ENCODE results near the gene CCDC179.

The CCDC179 gene

GRCh38 chr11:22807855-22808570, 52.3 kb downstream of the CCDC179 start:
- DNase-seq, result no peak

DNA sequence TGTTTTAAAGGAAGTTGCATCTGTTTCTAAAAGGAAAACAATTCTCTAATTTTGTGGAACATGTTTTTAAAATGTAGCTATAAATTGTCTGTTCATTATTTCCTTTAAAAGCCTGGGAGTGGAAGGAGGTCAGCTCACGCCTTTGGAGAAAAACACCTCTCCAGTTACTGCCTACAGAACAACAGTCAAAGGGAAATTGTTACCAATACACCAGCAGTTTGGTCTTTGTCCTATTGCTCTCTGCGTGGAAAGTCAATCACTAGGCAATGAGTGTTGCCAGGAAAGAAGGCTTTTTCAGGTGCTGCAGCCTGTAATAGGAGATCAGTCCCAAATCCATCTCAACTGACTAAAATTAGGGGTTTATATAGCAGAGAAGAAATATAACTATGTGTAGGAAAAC, 52.9 kb downstream of the CCDC179 start:
- DNase-seq, result no peak

DNA sequence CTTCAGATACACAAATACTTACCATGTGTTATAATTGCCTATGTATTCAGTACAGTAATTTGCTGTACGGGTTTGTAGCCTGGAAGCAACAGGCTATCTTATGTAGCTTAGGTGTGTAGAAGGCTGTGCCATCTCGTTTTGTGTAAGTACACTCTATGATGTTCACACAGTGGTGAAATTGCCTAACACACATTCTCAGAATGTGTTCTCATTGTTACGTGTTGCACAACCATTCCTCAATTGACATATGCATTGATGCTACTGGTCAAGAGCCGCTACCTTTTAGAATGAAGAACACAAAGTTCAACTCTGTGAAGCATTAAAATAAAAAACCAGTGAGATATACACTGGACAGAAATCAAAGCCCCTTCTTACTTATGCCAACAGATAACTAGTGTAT, 57.4 kb downstream of the CCDC179 start:
- no peak for DNase-seq

DNA sequence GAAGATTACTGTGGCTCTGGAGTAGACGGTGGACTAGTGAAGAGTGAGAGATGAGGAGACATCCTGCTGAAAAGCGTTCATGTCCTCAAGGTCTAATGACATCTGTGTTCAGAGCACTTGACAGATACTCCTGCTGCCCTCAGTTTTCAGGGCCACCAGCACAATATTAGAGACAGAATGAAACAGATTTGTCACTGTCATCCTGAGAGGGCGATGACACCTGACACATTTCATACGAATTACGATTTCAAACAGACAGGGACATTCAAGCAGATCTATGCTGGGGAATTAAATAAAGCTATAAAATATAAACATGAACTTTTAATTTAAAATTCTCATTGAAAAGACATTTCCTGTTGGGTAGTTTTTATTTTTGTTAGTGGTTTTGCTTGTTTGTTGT, 59.8 kb downstream of the CCDC179 start:
- no peak for DNase-seq

DNA sequence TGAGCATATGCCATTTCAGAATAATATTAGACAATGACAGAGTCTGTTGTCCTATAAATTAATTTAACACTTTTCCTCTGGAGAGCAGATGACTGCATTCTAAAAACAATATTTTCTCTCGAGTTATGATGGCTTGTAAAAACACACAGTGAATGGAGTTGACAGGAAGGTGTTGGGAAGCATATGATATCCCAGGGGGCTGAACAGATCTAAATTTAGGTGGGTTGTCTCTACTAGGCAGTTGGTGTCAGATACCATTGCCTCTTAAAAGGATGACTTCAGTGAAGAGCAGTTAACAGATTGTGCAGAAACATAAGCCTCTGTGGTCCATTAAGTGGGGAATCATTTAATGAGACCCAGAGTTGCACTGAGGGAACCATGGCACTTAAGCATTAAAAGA, 61.4 kb downstream of the CCDC179 start:
- DNase-seq, result no peak

- DNase-seq, result no peak
These were observed 63.2 kb downstream of the CCDC179 start for GRCh38 chr11:22797047-22797446.
